DMS 273 (cell line): Measurements from ENCODE around the gene MRFAP1.
"Not testable (repeated sequence)": the region's sequence is repeated elsewhere in the genome, so short reads cannot be mapped to it uniquely, and the experiment has no call there.

Experiments used
- DNase-seq: peaks from one replicate; lab custom pipeline; 2025; ENCODE audit not compliant: unreplicated experiment; lab: John Stamatoyannopoulos, UW

MRFAP1 gene

GRCh38 chr4:6633091-6633906 lies 7.2 kb upstream of the MRFAP1 start:
- no peak for DNase-seq

GRCh38 chr4:6634746-6635145 lies 5.7 kb upstream of the MRFAP1 start:
- no peak for DNase-seq

GRCh38 chr4:6639137-6639680 lies 1.3 kb upstream of the MRFAP1 start:
- DNase-seq = no peak

- DNase-seq = peak; percentile 60
Measured at GRCh38 chr4:6641164-6641970, 882 bp downstream of the MRFAP1 start.

- DNase-seq = no peak
Measured at GRCh38 chr4:6641971-6642320, 1.5 kb downstream of the MRFAP1 start.

- no peak for DNase-seq
Measured at GRCh38 chr4:6643141-6643847, 2.8 kb downstream of the MRFAP1 start.

GRCh38 chr4:6644792-6645530 lies 4.5 kb downstream of the MRFAP1 start:
- peak; percentile 31 for DNase-seq

GRCh38 chr4:6647169-6647568 lies 6.7 kb downstream of the MRFAP1 start:
- DNase-seq = no peak

GRCh38 chr4:6647582-6648230 lies 7.2 kb downstream of the MRFAP1 start:
- DNase-seq = no peak

GRCh38 chr4:6649216-6649615 lies 8.7 kb downstream of the MRFAP1 start:
- DNase-seq = no peak

GRCh38 chr4:6654211-6654610 lies 13.7 kb downstream of the MRFAP1 start:
- DNase-seq = not testable (repeated sequence)

GRCh38 chr4:6655291-6655690 lies 14.8 kb downstream of the MRFAP1 start:
- DNase-seq = not testable (repeated sequence)

- no peak for DNase-seq
Measured at GRCh38 chr4:6655924-6656323, 15.4 kb downstream of the MRFAP1 start.

- no peak for DNase-seq
Measured at GRCh38 chr4:6657242-6658208, 17.0 kb downstream of the MRFAP1 start.

- no peak for DNase-seq
Measured at GRCh38 chr4:6658209-6658595, 17.7 kb downstream of the MRFAP1 start.

- no peak for DNase-seq
Measured at GRCh38 chr4:6658597-6659075, 18.2 kb downstream of the MRFAP1 start.

GRCh38 chr4:6659897-6660296 lies 19.4 kb downstream of the MRFAP1 start:
- DNase-seq = no peak

GRCh38 chr4:6660430-6660829 lies 19.9 kb downstream of the MRFAP1 start:
- no peak for DNase-seq

- DNase-seq = no peak
Measured at GRCh38 chr4:6662591-6662990, 22.1 kb downstream of the MRFAP1 start.
